Amniotic stem cell (primary cell): ENCODE data around the gene FREM3.
"Not testable (repeated sequence)": the region's sequence is repeated elsewhere in the genome, so short reads cannot be mapped to it uniquely, and the experiment has no call there.

Experiments used
- DNase-seq: peaks from one replicate; lab custom pipeline; 2025; lab: John Stamatoyannopoulos, UW

The FREM3 gene

GRCh38 chr4:143575331-143575730 is 125.1 kb downstream of the FREM3 start:
- DNase-seq: no peak

- no peak for DNase-seq
These were observed 136.0 kb downstream of the FREM3 start for GRCh38 chr4:143564472-143564871.

- DNase-seq: no peak
These were observed 140.7 kb downstream of the FREM3 start for GRCh38 chr4:143559757-143560147.

- DNase-seq: no peak
These were observed 141.4 kb downstream of the FREM3 start for GRCh38 chr4:143558823-143559756.

GRCh38 chr4:143558286-143558685 is 142.2 kb downstream of the FREM3 start:
- no peak for DNase-seq

- DNase-seq: no peak
These were observed 144.8 kb downstream of the FREM3 start for GRCh38 chr4:143555676-143556075.

DNA sequence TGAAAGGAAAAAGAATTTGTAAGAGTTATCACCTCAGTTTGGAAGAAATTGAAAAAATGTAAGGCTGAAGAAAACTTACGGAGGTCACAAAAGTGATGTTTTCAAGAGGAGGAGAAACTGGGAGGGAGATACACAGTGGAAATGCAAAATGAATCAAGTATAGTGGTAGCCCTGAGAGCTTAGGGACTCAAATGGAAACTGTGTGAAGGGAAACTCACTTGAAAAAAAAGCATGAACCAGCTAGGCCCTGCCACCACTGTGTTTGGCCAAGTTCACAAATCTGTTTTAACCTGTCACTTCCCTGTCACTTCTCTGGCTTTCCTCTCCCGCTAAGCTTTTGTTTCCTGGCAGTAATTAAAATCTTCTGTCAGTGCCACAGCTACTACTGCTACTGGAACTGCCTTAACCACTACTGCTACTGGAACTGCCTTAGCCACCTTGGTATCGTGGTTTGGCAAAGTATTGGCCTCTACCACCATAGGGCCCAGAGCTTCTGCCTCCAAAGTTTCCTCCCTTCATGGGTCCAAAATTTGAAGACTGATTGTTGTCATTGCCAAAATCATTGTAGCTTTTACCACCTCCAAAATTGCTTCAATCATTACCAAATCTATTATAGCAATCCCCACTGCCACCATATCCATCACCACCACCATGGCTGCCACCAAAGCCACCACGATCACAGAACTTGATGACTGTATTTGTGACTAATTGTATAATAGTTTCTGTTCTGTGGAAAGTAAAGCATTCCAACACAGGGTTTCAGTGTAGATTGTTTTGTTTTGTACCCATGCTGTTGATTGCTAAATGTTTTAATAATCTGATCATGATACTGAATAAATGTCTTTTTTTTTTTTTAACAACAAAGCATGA is 145.5 kb downstream of the FREM3 start:
- no peak for DNase-seq

GRCh38 chr4:143549928-143550327 is 150.5 kb downstream of the FREM3 start:
- no peak for DNase-seq

DNA sequence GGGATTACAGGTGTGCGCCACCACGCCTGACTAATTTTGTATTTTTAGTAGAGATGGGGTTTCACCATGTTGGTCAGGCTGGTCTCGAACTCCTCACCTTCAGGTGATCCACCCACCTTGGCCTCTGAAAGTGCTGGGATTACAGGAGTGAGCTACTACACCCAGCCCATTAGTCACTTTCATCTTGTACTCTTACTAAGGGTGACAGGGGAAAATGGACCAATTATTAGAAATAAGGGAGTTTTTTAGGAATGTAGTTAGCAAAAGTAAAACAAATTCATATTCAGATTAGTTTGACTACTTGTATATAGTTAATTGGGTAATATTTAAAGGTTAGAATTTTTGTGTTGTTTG is 160.8 kb downstream of the FREM3 start:
- DNase-seq: no peak

- DNase-seq: no peak
These were observed 161.4 kb downstream of the FREM3 start for GRCh38 chr4:143538979-143539669.

- no peak for DNase-seq
These were observed 168.5 kb downstream of the FREM3 start for GRCh38 chr4:143531788-143532491.

DNA sequence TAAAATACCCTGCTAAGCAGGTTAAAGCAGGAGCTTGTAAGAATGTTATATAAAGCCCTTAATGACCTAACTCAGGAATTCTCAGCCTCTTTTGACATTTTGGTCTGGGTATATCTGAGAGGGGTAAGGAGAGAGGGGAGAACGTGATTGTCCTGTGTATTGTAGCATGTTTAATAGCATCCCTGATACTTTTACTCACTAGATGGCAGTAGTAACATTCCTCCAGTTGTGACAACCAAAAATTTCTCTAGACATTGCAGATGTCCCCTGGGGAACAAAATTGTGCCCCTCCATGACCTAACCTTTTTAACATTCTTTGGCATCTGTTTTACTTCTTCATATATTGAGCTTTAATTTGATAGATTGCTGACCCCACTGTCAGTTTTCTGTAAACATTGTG is 169.1 kb downstream of the FREM3 start:
- no peak for DNase-seq

DNA sequence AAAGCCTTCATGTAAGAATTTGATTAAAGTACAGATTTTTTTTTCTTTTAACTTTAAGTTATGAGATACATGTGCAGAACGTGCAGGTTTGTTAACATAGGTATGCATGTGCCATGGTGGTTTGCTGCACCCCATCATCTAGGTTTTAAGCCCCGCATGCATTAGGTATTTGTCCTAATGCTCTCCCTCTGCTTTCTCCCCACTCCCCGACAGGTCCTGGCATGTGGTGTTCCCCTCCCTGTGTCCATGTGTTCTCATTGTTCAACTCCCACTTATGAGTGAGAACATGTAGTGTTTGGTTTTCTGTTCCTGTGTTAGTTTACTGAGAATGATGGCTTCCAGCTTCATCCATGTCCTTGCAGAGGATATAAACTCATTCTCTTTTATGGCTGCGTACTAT is 172.4 kb downstream of the FREM3 start:
- not testable (repeated sequence) for DNase-seq
